Ovary (tissue), 9 donors: ENCODE data around the gene BEND7. TPM values are rescaled to one million over a fixed set of nuclear protein-coding genes. Genes with fewer than 3 reads are reported as not detected.

Experiments
- DNase-seq, 5 donors: peaks; one replicate each; pipeline ENCODE4 v3.0.0-alpha.2; 2019 to 2020
- H3K27ac ChIP-seq, 2 donors: fragments of 200-600 bp; one replicate each; pipeline versions ENCODE4 v1.5.1 to v1.8.0; 2019 to 2022
- H3K27me3 ChIP-seq: fragments of 200-600 bp; one replicate; pipeline ENCODE4 v1.8.0; 2022
- H3K36me3 ChIP-seq: fragments of 200-600 bp; sonication (generic); one replicate; pipeline ENCODE4 v1.5.1; 2019
- H3K4me1 ChIP-seq: one replicate; pipeline ENCODE4 v1.8.1; 2013; ENCODE audit warnings: mild to moderate bottlenecking, moderate library complexity; ENCODE audit not compliant: insufficient read depth
- H3K4me3 ChIP-seq: fragments of 200-600 bp; sonication (generic); one replicate; pipeline ENCODE4 v1.5.1; 2017
- H3K9me3 ChIP-seq, 2 donors: fragments of 200-600 bp in 1 of 2; sonication (generic) in 1 of 2; one replicate each; pipeline versions ENCODE4 v1.5.1 to v1.8.1; 2013 to 2019; ENCODE audit warnings: mild to moderate bottlenecking in 1 of 2, moderate library complexity in 1 of 2
- CTCF ChIP-seq, 3 donors: fragments of 450-650 bp in 2 of 3; fragments of 200-600 bp in 1 of 3; IDR thresholded peaks; one replicate each; pipeline versions ENCODE4 v1.5.1 to v1.8.0; 2016 to 2022; ENCODE audit warnings: antibody characterized with exemption in 3 of 3, mild to moderate bottlenecking in 1 of 3
- EP300 ChIP-seq: sonication (generic); formaldehyde crosslinking; IDR thresholded peaks from one replicate; pipeline ENCODE4 v1.6.1; 2017; ENCODE audit warnings: antibody characterized with exemption
- POLR2A ChIP-seq: fragments of 450-650 bp; IDR thresholded peaks from one replicate; pipeline ENCODE4 v1.6.1; 2017; ENCODE audit warnings: antibody characterized with exemption, mild to moderate bottlenecking, moderate library complexity
- WGBS, 3 donors: extraction: QIAGEN DNeasy Blood & Tissue Kit in 1 of 3; methylation state at CpG; one replicate each; pipeline versions ENCODE4 v1.1.5 to v1.1.7; 2013 to 2017; 5-methylcytosine and 5-hydroxymethylcytosine counted together
- intact Hi-C, 4 donors: fragments of 100-400 bp; cut with DNase I; formaldehyde crosslinking; loops; one replicate each; pipeline versions ENCODE4 v1.11.0 to v1.15.1; 2022 to 2023
- polyA plus RNA-seq, 2 donors: library from polyadenylated mRNA; stranded (reverse); fragments of 200-250 nt in 1 of 2; fragments of 350-450 nt in 1 of 2; fragmentation: Illumina TruSeq in 1 of 2; extraction: RNeasy Lipid Tissue Mini Kit (QIAGEN cat#74804) in 1 of 2; gene quantifications; one replicate each; pipeline ENCODE4 v1.2.3, GENCODE V29; 2013 to 2014
- total RNA-seq, 7 donors: library from RNA; depleted of rRNA in 2 of 7; stranded (reverse); fragments of >200 nt in 2 of 7; fragmentation: NEBNext Ultra II Directional in 3 of 7; extraction: Animal tissue kit (Norgen Biotek cat#: 25700) in 3 of 7; gene quantifications; one replicate each; pipeline versions ENCODE4 v1.1.0 to v1.2.4, GENCODE V29; 2016 to 2023
- donor health status: DM: no; HTN: no; CAD: no; lungs with moderate emphysema.
- donor health status: DM: no; HTN: no; CAD: no.
- donor health status: Bipolar disorder and iron deficiency.
- donor health status: DM: yes; HTN: yes; CAD: no.
- donor health status: DM: no; HTN: no; CAD: no.
- donor health status: DM: yes; HTN: yes; CAD: no.

Gene BEND7
- total and polyA plus RNA-seq, 9 donors, result 9.9 to 34.7 (median 19.8) TPM

DNA sequence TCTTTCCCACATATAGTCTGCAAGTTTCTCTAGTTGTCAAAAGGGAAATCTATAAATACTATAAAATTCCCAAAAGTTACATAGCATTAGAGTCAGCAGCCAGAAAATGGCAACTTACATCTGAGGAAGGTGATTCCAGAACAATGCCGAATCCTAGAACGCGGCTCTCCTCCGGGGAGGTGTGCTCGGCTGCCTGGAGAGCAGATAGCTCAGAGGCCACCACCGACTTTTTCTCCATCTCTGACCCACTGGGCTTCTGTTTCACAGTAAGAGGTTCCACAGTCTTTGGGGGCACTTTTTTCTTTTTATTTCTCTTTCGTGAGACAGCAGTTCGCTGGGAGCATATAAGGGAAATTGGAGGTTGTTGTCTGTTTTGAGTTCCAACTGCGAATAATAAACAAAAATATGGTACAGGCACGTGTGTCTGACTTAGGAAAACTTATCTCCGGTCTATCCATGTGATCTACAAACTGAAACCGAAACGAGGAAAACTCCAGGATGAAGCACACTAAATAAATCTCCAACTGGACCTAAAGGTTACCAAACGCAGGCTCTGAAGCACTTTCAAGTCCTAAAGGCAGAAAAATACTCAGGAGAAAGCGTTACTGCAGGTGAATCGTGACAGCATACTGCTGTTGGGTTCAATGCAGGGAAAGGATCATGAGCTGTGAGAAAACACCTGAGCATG is 36.2 kb downstream of the BEND7 start:
- TF ChIP-seq EP300, result no peak
- no peak for TF ChIP-seq POLR2A
- TF ChIP-seq CTCF (IDR thresholded peaks at IDR 0.05), result no peak
- H3K9me3 ChIP-seq, result no peaks in the 10 kb centered on the region
- no peak overlapping the region for H3K4me3 ChIP-seq
- 37 to 71% (median 57%) methylated on average over 16 of the region's 16 CpGs for WGBS, 3 donors
- no peaks in the 10 kb centered on the region for H3K27me3 ChIP-seq
- no peak overlapping the region for H3K27ac ChIP-seq
- H3K36me3 ChIP-seq, result no peaks in the 10 kb centered on the region
- DNase-seq, result no peak
- no peaks in the 10 kb centered on the region for H3K4me1 ChIP-seq
- intact Hi-C loops, result no loop called here

DNA sequence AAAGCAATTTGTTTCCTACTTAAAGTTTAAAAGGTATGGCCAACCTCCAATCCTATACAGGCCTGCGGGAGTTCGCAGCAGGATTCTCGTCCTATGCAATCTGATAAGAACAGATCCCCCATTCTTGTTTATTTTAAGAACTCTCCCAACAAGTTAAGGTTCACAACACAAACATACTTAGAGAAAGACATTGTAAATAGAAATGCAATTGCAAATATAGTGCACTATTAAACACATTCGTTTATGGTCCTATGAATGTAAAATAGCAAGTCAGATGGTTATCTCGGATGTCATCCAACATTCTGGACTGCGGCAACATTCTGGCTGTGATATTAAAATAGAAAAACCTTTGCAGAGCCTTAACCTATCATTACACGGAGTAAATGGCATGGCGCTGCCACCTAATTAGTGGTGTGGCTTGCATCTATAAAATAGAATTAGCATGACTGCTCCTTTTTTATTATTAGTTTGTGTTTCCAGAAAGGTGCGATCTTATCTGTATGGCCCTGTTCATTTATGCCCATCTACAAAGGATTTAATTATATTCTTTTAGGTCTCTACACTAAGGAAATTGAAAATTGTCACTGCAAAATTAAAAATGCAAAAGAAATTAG is 37.0 kb downstream of the BEND7 start:
- no peaks in the 10 kb centered on the region for H3K9me3 ChIP-seq
- WGBS, 3 donors, result 86 to 96% (median 88%) methylated on average over 9 of the region's 9 CpGs
- no peaks in the 10 kb centered on the region for H3K36me3 ChIP-seq
- H3K4me3 ChIP-seq, result no peak overlapping the region
- no peak for TF ChIP-seq POLR2A
- TF ChIP-seq CTCF (IDR thresholded peaks at IDR 0.05), result no peak
- no peak for TF ChIP-seq EP300
- H3K27ac ChIP-seq, result no peak overlapping the region
- H3K27me3 ChIP-seq, result no peaks in the 10 kb centered on the region
- no peaks in the 10 kb centered on the region for H3K4me1 ChIP-seq
- intact Hi-C loops, result no loop called here
- DNase-seq, result no peak

DNA sequence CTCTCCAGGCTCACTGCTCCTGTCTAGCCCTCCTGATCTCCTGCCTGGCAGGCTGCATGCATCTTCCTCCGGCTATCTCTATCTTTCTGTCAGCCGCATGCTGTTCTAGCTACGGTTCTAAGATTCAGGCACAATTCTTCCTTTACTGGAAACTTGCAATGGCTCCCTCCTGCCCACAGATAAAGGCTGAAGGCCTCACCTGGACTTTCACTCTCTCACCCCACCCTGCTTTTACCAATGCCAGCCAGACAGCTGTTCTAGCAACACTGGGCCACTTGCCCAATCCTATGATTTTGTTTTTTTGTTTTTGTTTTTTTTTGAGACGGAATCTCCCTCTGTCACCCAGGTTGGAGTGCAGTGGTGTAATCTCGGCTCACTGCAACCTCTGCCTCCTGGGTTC is 38.3 kb downstream of the BEND7 start:
- no peak for DNase-seq
- intact Hi-C loops, result no loop called here
- no peaks in the 10 kb centered on the region for H3K4me1 ChIP-seq
- no peaks in the 10 kb centered on the region for H3K27me3 ChIP-seq
- WGBS, 3 donors, result 90 to 93% (median 90%) methylated on average over 5 of the region's 5 CpGs
- no peak overlapping the region for H3K27ac ChIP-seq
- H3K9me3 ChIP-seq, result no peaks in the 10 kb centered on the region
- H3K4me3 ChIP-seq, result no peak overlapping the region
- TF ChIP-seq CTCF (IDR thresholded peaks at IDR 0.05) (no peak), EP300 (no peak), POLR2A (no peak)
- H3K36me3 ChIP-seq, result no peaks in the 10 kb centered on the region

DNA sequence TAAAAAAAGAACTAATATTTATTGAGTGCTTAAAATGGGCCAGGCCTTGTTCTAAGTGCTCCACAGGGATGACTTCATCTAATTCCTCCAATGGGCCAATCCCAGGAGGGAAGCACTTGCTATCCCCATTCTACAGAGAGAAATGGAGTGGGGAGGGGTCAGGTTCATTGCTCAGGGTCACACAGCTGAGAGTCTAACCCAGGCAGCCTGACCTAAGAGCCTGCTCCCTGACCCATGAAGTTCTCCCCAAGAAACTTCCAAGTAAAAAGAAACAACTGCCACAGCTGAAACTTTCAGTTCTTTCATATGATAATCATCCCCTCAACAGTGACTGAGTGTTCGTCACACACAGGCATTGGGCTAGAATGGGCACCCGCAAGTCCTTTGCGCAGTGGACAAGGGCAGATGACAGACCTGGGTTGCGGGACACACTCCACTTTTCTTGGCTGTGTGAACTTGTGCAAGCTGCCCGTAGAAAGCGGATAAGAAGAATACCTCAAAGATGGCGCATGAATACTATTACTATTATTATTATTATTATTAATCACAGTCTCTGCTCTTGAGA is 39.7 kb downstream of the BEND7 start:
- intact Hi-C loops, result no loop called here
- DNase-seq, result no peak
- Histone ChIP-seq H3K9me3 (no peaks in the 10 kb centered on the region), H3K4me3 (no peak overlapping the region), H3K4me1 (no peaks in the 10 kb centered on the region), H3K27ac (no peak overlapping the region), H3K36me3 (no peaks in the 10 kb centered on the region), H3K27me3 (no peaks in the 10 kb centered on the region)
- TF ChIP-seq EP300, result no peak
- TF ChIP-seq CTCF (IDR thresholded peaks at IDR 0.05), result no peak
- TF ChIP-seq POLR2A, result no peak
- WGBS, 3 donors, result 97% methylated on average over 7 of the region's 7 CpGs
